Heart left ventricle (tissue), 13 donors: Measurements from ENCODE around the gene OPRL1.

ENCODE experiments used
- CTCF ChIP-seq, 12 donors: fragments of 200-600 bp; sonication (generic) in 4 of 12; IDR thresholded peaks; one replicate each; pipeline versions ENCODE4 v1.5.0 to v1.8.0; 2018 to 2022; ENCODE audit warnings: antibody characterized with exemption in 12 of 12, mild to moderate bottlenecking in 5 of 12
- POLR2A ChIP-seq, 2 donors: fragments of 450-650 bp; IDR thresholded peaks; one replicate each; pipeline ENCODE4 v1.6.1; 2017; ENCODE audit warnings: antibody characterized with exemption in 2 of 2, mild to moderate bottlenecking in 2 of 2, moderate library complexity in 2 of 2
- donor health status: ischemic (EF 13 %, LVEDD 7.1; RV severe dilation, severe dysfunction).
- donor health status: DM: no; HTN: yes; CAD: no.
- donor health status: DM: no; HTN: no; CAD: no.
- donor health status: ischemic (EF 25% LVEDD 6.9; RV normal size, moderate dysfunction).
- donor health status: ischemic (EF 25% LVEDD 5.7; RV mildly dilated, moderate dysfunction).
- donor health status: ischemic (EF 35%, LVEDD 5.7; RV mildly dilated, moderate dysfunction).
- donor health status: nonischemic (EF 11% LVEDD 7.7; RV severe dilation, severe dysfunction).
- donor health status: DM: yes; HTN: yes; CAD: no.
- donor health status: PGD.
- donor health status: ischemic (EF 29% LVEDD 5.4; RV normal size, mild dysfunction).
- donor health status: nonischemic (EF 23%, LVEDD 6.1; RV moderate dilation, normal function).

- TF ChIP-seq CTCF (IDR thresholded peaks at IDR 0.05) = no peak
- no peak for TF ChIP-seq POLR2A (IDR thresholded peaks at IDR 0.05)
These were observed 59.5 kb downstream of the OPRL1 start for GRCh38 chr20:64139199-64140060.
